GM06990 (cell line): ENCODE measurements around the gene TNRC18.

Source experiments
- DNase-seq: peaks from one replicate; pipeline ENCODE4 v3.0.0-alpha.2; 2011; ENCODE audit not compliant: insufficient read length; ENCODE audit errors: extremely low read depth
- H3K27me3 ChIP-seq: replicated peaks from 2 replicates; pipeline ENCODE4 v1.6.0; 2011; ENCODE audit warnings: low read length; ENCODE audit not compliant: control insufficient read depth, insufficient read depth
- H3K36me3 ChIP-seq: 2 replicates; pipeline ENCODE4 v1.5.1; 2011; ENCODE audit warnings: low read length; ENCODE audit not compliant: control insufficient read depth, insufficient read depth
- H3K4me3 ChIP-seq: replicated peaks from 2 replicates; pipeline ENCODE4 v1.5.1; 2011; ENCODE audit warnings: low read depth, mild to moderate bottlenecking, control low read depth, low read length
- CTCF ChIP-seq: IDR thresholded peaks from 2 replicates; pipeline ENCODE4 v1.5.1; 2011; ENCODE audit warnings: low read length, control low read depth, mild to moderate bottlenecking, inconsistent platforms; ENCODE audit not compliant: insufficient read depth, poor library complexity, severe bottlenecking

Gene TNRC18

GRCh38 chr7:5345171-5345570 lies 78.5 kb downstream of the TNRC18 start:
- TF ChIP-seq CTCF, result no peak
- DNase-seq, result no peak
- Histone ChIP-seq H3K36me3 (peaks cover 21% of the 10 kb centered on the region), H3K27me3 (no peaks in the 10 kb centered on the region), H3K4me3 (no peak overlapping the region)

GRCh38 chr7:5344342-5344741 lies 79.3 kb downstream of the TNRC18 start:
- Histone ChIP-seq H3K27me3 (no peaks in the 10 kb centered on the region), H3K36me3 (peaks cover 22% of the 10 kb centered on the region), H3K4me3 (no peak overlapping the region)
- no peak for DNase-seq
- no peak for TF ChIP-seq CTCF

GRCh38 chr7:5343884-5344283 lies 79.8 kb downstream of the TNRC18 start:
- peaks cover 24% of the 10 kb centered on the region for H3K36me3 ChIP-seq
- TF ChIP-seq CTCF, result no peak

GRCh38 chr7:5342631-5343030 lies 81.0 kb downstream of the TNRC18 start:
- no peak for DNase-seq
- TF ChIP-seq CTCF, result no peak
- H3K27me3 ChIP-seq, result no peaks in the 10 kb centered on the region
- H3K4me3 ChIP-seq, result no peak overlapping the region
- peaks cover 22% of the 10 kb centered on the region for H3K36me3 ChIP-seq

More at GRCh38 chr7:5343884-5344283, 79.8 kb downstream of the TNRC18 start:
- no peak for DNase-seq
- Histone ChIP-seq H3K4me3 (no peak overlapping the region), H3K27me3 (no peaks in the 10 kb centered on the region)

- no peak for TF ChIP-seq CTCF
- Histone ChIP-seq H3K27me3 (no peaks in the 10 kb centered on the region), H3K36me3 (peaks cover 14% of the 10 kb centered on the region), H3K4me3 (no peak overlapping the region)
- no peak for DNase-seq
Measured at GRCh38 chr7:5339955-5340354, 83.7 kb downstream of the TNRC18 start.

- H3K4me3 ChIP-seq, result no peak overlapping the region
- TF ChIP-seq CTCF, result no peak
- peaks cover 10% of the 10 kb centered on the region for H3K36me3 ChIP-seq
- DNase-seq, result no peak
- no peaks in the 10 kb centered on the region for H3K27me3 ChIP-seq
Measured at GRCh38 chr7:5337047-5337446, 86.6 kb downstream of the TNRC18 start.
